ENCODE data around the gene CTRL.

DNA sequence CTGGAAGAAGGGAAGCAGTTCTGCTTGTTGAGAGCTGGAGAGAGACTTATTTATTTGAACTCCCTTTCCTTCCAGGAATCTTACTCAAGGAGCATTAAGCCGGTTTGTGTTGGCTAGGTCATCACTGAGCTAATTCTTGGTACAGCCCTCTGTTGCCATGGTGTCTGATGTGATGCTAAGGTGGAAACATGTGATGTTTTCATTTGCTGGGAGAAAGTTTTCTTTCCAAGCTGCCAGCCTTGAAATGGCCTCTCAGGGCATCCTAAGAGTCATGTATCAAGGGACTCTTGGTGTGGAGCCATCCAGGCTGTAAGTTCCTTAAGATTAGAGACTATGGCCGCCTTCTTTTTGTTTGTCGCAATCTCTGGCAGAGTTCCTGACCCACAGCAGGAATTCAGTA lies 34.4 kb downstream of the CTRL start:
- TF ChIP-seq, protein P1, sequence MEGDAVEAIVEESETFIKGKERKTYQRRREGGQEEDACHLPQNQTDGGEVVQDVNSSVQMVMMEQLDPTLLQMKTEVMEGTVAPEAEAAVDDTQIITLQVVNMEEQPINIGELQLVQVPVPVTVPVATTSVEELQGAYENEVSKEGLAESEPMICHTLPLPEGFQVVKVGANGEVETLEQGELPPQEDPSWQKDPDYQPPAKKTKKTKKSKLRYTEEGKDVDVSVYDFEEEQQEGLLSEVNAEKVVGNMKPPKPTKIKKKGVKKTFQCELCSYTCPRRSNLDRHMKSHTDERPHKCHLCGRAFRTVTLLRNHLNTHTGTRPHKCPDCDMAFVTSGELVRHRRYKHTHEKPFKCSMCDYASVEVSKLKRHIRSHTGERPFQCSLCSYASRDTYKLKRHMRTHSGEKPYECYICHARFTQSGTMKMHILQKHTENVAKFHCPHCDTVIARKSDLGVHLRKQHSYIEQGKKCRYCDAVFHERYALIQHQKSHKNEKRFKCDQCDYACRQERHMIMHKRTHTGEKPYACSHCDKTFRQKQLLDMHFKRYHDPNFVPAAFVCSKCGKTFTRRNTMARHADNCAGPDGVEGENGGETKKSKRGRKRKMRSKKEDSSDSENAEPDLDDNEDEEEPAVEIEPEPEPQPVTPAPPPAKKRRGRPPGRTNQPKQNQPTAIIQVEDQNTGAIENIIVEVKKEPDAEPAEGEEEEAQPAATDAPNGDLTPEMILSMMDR (IDR thresholded peaks at IDR 0.05) = no peak
- TF ChIP-seq POLR2AphosphoS5 (IDR thresholded peaks at IDR 0.05; ENCODE audit: insufficient read depth in 1 of 2, low read depth in 1 of 2) = no peak
- TF ChIP-seq POLR2A (IDR thresholded peaks at IDR 0.05) = no peak

Measured in vagina (tissue), 2 donors.